Smooth muscle cell (in vitro differentiated cells): ENCODE results near the gene YPEL5. TPM values are rescaled to one million over a fixed set of nuclear protein-coding genes. Genes with fewer than 3 reads are reported as not detected.

Experiments used
- DNase-seq: peaks from one replicate; lab custom pipeline; 2025; ENCODE audit not compliant: unreplicated experiment; lab: John Stamatoyannopoulos, UW
- H2AFZ ChIP-seq: fragments of 200-600 bp; sonication (generic); 2 replicates; pipeline ENCODE4 v1.6.0; 2016; ENCODE audit warnings: antibody characterized with exemption, low read depth, mild to moderate bottlenecking
- H3F3A ChIP-seq: fragments of 200-600 bp; sonication (generic); 2 replicates; pipeline ENCODE4 v1.6.0; 2017; ENCODE audit warnings: antibody characterized with exemption, low read depth
- H3K27ac ChIP-seq: fragments of 200-600 bp; sonication (generic); 2 replicates; pipeline ENCODE4 v1.5.1; 2016; ENCODE audit warnings: low read depth, mild to moderate bottlenecking
- H3K27me3 ChIP-seq: fragments of 200-600 bp; sonication (generic); 2 replicates; pipeline ENCODE4 v1.6.1; 2016; ENCODE audit warnings: low read depth, mild to moderate bottlenecking
- H3K36me3 ChIP-seq: fragments of 200-600 bp; sonication (generic); 2 replicates; pipeline ENCODE4 v1.5.1; 2016; ENCODE audit warnings: low read depth
- H3K4me1 ChIP-seq: fragments of 200-600 bp; sonication (generic); 2 replicates; pipeline ENCODE4 v1.5.1; 2016; ENCODE audit warnings: low read depth
- H3K4me2 ChIP-seq: fragments of 200-600 bp; sonication (generic); 2 replicates; pipeline ENCODE4 v1.6.0; 2016; ENCODE audit warnings: mild to moderate bottlenecking
- H3K4me3 ChIP-seq: fragments of 200-600 bp; sonication (generic); 2 replicates; pipeline ENCODE4 v1.5.1; 2016; ENCODE audit warnings: mild to moderate bottlenecking
- H3K79me2 ChIP-seq: fragments of 200-600 bp; sonication (generic); 2 replicates; pipeline ENCODE4 v1.6.0; 2016; ENCODE audit warnings: low read depth, mild to moderate bottlenecking
- H3K9ac ChIP-seq: fragments of 200-600 bp; sonication (generic); 2 replicates; pipeline ENCODE4 v1.6.0; 2016; ENCODE audit warnings: low read depth
- H3K9me3 ChIP-seq: fragments of 200-600 bp; sonication (generic); replicated peaks from 2 replicates; pipeline ENCODE4 v1.5.1; 2016; ENCODE audit warnings: low read depth
- H4K20me1 ChIP-seq: fragments of 200-600 bp; sonication (generic); 2 replicates; pipeline ENCODE4 v1.6.0; 2016; ENCODE audit warnings: low read depth
- WGBS: methylation state at CpG from one replicate; pipeline ENCODE4 v1.1.7; 2016; ENCODE audit warnings: low lambda C conversion rate; 5-methylcytosine and 5-hydroxymethylcytosine counted together
- polyA plus RNA-seq: library from polyadenylated mRNA; unstranded; fragments of >200 nt; fragmentation: Nextera tagmentation; extraction: Ambion mirVana; gene quantifications from 2 replicates; pipeline ENCODE4 v1.2.1, GENCODE V29; 2016
- total RNA-seq: library from RNA; depleted of rRNA; stranded (reverse); fragments of >200 nt; gene quantifications from 2 replicates; pipeline ENCODE4 v1.2.3, GENCODE V29; 2014
- TF ChIP-seq, protein P1 (sequence below): fragments of 200-600 bp; sonication (generic); IDR thresholded peaks from 2 replicates; pipeline ENCODE4 v1.5.1; 2017; ENCODE audit warnings: borderline replicate concordance, mild to moderate bottlenecking, antibody characterized with exemption; ENCODE audit not compliant: insufficient read depth, poor library complexity, severe bottlenecking

Gene YPEL5
- total and polyA plus RNA-seq, 2 experiments from 2014 or later, result 95.7 to 155 TPM

DNA sequence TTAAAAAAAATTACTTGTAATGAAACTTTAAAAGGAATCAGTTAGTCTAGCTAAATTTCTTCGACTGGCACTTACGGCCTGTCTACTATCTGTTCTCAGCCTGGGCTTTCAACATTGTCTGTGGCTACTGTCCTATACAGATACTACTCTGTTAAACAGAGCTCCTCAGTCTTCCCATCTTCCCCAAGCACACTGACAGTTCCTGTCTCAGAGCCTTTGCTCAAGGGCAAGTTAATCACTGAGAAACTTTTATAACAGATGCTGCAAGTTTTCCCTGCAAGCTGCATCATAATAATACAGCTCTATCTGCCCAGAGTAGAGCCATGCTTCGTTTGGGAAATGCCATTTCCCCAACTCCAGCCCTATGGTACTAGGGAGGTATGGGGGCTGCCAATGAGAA, 11.3 kb upstream of the YPEL5 start:
- Histone ChIP-seq H2AFZ (no peak overlapping the region), H3K4me3 (no peak overlapping the region), H3K79me2 (no peaks in the 10 kb centered on the region), H3K4me2 (no peak overlapping the region), H4K20me1 (no peaks in the 10 kb centered on the region), H3K9me3 (no peaks in the 10 kb centered on the region), H3K9ac (no peak overlapping the region), H3K27ac (no peak overlapping the region), H3K36me3 (no peaks in the 10 kb centered on the region), H3K4me1 (no peaks in the 10 kb centered on the region), H3F3A (no peaks in the 10 kb centered on the region), H3K27me3 (no peaks in the 10 kb centered on the region)
- WGBS, result 44% methylated on average over 3 of the region's 3 CpGs
- DNase-seq, result no peak
- TF ChIP-seq, protein P1, sequence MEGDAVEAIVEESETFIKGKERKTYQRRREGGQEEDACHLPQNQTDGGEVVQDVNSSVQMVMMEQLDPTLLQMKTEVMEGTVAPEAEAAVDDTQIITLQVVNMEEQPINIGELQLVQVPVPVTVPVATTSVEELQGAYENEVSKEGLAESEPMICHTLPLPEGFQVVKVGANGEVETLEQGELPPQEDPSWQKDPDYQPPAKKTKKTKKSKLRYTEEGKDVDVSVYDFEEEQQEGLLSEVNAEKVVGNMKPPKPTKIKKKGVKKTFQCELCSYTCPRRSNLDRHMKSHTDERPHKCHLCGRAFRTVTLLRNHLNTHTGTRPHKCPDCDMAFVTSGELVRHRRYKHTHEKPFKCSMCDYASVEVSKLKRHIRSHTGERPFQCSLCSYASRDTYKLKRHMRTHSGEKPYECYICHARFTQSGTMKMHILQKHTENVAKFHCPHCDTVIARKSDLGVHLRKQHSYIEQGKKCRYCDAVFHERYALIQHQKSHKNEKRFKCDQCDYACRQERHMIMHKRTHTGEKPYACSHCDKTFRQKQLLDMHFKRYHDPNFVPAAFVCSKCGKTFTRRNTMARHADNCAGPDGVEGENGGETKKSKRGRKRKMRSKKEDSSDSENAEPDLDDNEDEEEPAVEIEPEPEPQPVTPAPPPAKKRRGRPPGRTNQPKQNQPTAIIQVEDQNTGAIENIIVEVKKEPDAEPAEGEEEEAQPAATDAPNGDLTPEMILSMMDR, result no peak

DNA sequence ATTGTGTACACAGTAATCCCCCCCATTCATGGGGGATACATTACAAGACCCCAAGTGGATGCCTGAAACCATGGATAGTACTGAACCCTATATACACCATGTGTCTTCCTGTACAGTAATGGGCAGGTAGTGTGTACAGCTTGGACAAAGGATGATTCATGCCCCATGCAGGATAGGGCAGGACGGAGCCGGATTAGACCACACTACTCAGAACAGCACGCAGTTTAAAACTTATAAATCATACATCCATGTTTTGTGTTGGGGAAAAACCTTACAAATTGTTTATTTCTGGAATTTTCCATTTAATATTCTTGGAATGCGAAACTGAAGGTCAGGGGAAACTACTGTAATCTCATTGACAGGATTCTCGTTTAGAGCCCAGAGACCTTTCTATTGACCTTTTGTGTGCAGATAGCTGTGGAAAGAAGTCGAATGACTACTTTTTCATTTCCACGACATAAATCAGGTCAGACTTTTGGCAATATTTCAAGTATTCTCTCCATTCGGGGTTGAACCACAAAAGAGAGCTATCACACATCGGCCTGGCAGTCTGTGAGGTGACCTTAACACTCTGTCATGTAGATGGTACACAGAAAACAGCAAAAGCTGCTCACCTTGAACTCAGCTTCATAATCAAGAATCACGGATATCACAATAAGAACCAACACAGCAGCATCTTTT, 9.9 kb upstream of the YPEL5 start:
- no peak for DNase-seq
- TF ChIP-seq, protein P1, result no peak
- H3K9me3 ChIP-seq, result no peaks in the 10 kb centered on the region
- no peaks in the 10 kb centered on the region for H3K27me3 ChIP-seq
- no peak overlapping the region for H3K4me3 ChIP-seq
- H2AFZ ChIP-seq, result no peak overlapping the region
- no peak overlapping the region for H3K9ac ChIP-seq
- no peaks in the 10 kb centered on the region for H3K79me2 ChIP-seq
- no peaks in the 10 kb centered on the region for H3K4me1 ChIP-seq
- H3F3A ChIP-seq, result no peaks in the 10 kb centered on the region
- no peaks in the 10 kb centered on the region for H3K36me3 ChIP-seq
- no peak overlapping the region for H3K4me2 ChIP-seq
- 72% methylated on average over 10 of the region's 10 CpGs for WGBS
- H4K20me1 ChIP-seq, result no peaks in the 10 kb centered on the region
- no peak overlapping the region for H3K27ac ChIP-seq

DNA sequence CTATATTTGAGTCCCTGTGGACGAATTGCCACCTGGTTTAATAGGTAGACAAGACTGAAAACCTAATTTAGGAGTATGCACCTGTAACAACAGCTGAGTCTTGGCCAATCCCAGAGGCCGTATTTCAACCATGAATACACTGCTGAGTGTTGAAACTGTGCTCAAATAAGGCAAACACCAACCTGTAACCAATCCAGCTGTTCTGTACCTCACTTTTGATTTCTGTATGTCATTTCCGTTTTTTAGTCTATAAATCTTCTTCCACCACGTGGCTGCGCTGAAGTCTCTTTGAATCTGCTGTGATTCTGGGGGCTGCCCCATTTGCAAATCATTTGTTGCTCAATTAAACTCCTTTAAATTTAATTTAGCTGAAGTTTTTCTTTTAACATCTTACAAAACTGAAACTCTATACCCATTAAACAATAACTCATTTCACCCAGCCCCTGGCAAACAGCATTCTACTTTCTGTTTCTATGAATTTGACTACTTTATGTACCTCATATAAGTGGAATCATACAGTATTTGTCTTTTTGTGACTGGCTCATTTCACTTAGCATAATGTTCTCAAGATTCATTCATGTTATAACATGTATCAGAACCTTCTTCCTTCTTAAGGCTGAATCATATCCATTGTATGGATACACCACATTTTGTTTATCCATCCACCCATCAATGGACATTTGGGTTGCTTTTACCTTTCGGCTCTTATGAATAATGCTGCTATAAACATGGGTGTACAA, 7.5 kb upstream of the YPEL5 start:
- H3K79me2 ChIP-seq, result no peaks in the 10 kb centered on the region
- no peaks in the 10 kb centered on the region for H3K9me3 ChIP-seq
- no peaks in the 10 kb centered on the region for H3K36me3 ChIP-seq
- DNase-seq, result no peak
- no peaks in the 10 kb centered on the region for H3K27me3 ChIP-seq
- H3K4me3 ChIP-seq, result no peak overlapping the region
- no peak overlapping the region for H3K9ac ChIP-seq
- no peak overlapping the region for H3K27ac ChIP-seq
- no peak overlapping the region for H2AFZ ChIP-seq
- no peaks in the 10 kb centered on the region for H4K20me1 ChIP-seq
- no peaks in the 10 kb centered on the region for H3K4me1 ChIP-seq
- H3F3A ChIP-seq, result no peaks in the 10 kb centered on the region
- WGBS, result 77% methylated on average over 6 of the region's 6 CpGs
- TF ChIP-seq, protein P1, result no peak
- H3K4me2 ChIP-seq, result no peak overlapping the region
